ENCODE results near the gene CYSTM1. TPM values are rescaled to one million over a fixed set of nuclear protein-coding genes. Genes with fewer than 3 reads are reported as not detected.

Gene CYSTM1
- total and polyA plus RNA-seq, 2 of the 8 experiments (the other 6 are each of a cell fraction or from before 2014, with no cell fraction given): 25.0 to 47.8 TPM

DNA sequence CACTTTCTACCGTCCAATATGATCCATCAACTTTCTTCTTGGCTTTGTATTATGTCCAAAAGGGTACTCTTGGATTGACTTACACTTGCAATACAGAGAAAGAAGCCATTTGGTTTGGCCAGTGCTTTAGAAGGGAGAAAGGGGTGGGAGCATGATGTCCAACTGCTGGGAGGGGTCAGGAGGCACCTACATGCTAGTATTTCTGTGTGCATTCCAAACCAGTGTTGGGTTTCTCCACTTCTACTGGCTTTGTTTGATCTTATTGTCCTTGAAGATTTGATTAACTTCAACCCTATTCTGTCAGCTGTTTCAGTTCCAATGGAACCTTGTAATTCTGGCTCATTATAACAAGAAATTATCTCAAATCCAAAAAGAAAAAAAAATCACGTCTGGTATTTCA lies 27.6 kb downstream of the CYSTM1 start:
- Histone ChIP-seq H4K20me1 (replicated peaks in 1 of 2; ENCODE audit: control insufficient read depth in 1 of 2, insufficient read depth in 2 of 2, low read length in 2 of 2) (no peaks in the 10 kb centered on the region), H3K79me2 (ENCODE audit: control insufficient read depth in 1 of 2, insufficient read depth in 2 of 2, low read length in 2 of 2) (no peaks in the 10 kb centered on the region), H2BK5ac (ENCODE audit: low read depth, low read length) (no peak overlapping the region), H3K56ac (replicated peaks; ENCODE audit: insufficient read length, low read depth, low read length) (no peak overlapping the region), H4K91ac (replicated peaks; ENCODE audit: insufficient read length, low read length) (no peak overlapping the region), H3K4me1 (replicated peaks in 1 of 4; ENCODE audit: control insufficient read depth in 3 of 4, insufficient read depth in 4 of 4, low read length in 3 of 4) (peaks cover 0 to 5% (median 4%) of the 10 kb centered on the region in 4 experiments; a peak in 5 of 7 replicates), H3K23me2 (ENCODE audit: low read depth, low read length) (no peaks in the 10 kb centered on the region; the same call in 1 of the 2 replicates), H2BK12ac (ENCODE audit: low read depth, low read length) (no peak overlapping the region), H2BK120ac (replicated peaks; ENCODE audit: low read depth, low read length) (no peak overlapping the region), H3K27ac (ENCODE audit: low read depth, low read length) (no peak overlapping the region), H3K36me3 (ENCODE audit: control insufficient read depth in 2 of 4, insufficient read depth in 4 of 4, low read length in 3 of 4) (no peaks in the 10 kb centered on the region), H2BK20ac (ENCODE audit: low read length) (no peak overlapping the region), H3K27me3 (replicated peaks in 1 of 4; ENCODE audit: control insufficient read depth in 3 of 4, extremely low read depth in 1 of 4, insufficient read depth in 3 of 4, low read length in 3 of 4) (no peaks in the 10 kb centered on the region), H2AFZ (ENCODE audit: low read length) (no peak overlapping the region), H4K5ac (ENCODE audit: insufficient read length, low read depth, low read length) (no peak overlapping the region), H3K14ac (ENCODE audit: insufficient read length) (no peak overlapping the region), H3K79me1 (ENCODE audit: low read depth, low read length) (no peaks in the 10 kb centered on the region), H2BK15ac (ENCODE audit: low read length) (no peak overlapping the region), H2AK5ac (ENCODE audit: low read depth, low read length) (no peak overlapping the region), H3K4me3 (ENCODE audit: extremely low read depth in 1 of 4, insufficient read depth in 2 of 4, low read depth in 3 of 4, low read length in 4 of 4) (no peak overlapping the region), H3K9ac (replicated peaks in 1 of 4; ENCODE audit: extremely low read depth in 1 of 4, low read depth in 3 of 4, low read length in 3 of 4) (no peak overlapping the region), H3K23ac (ENCODE audit: insufficient read length) (no peak overlapping the region), H3K4ac (replicated peaks; ENCODE audit: insufficient read length, low read depth, low read length) (no peak overlapping the region), H3K9me3 (ENCODE audit: insufficient read depth in 2 of 2, low read depth in 1 of 2, low read length in 1 of 2) (no peaks in the 10 kb centered on the region), H4K8ac (ENCODE audit: extremely low read depth, insufficient read depth, low read length) (no peak overlapping the region), H3K4me2 (ENCODE audit: insufficient read depth in 1 of 2, low read depth in 2 of 2, low read length in 2 of 2) (no peak overlapping the region), H3K18ac (ENCODE audit: extremely low read depth, low read length) (no peak overlapping the region)
- DNase-seq (ENCODE audit: low read depth in 1 of 2, low spot score in 2 of 2) (no peak), FAIRE-seq (no peak)
- WGBS, 2 experiments (ENCODE audit: extremely low coverage in 1 of 2, insufficient coverage in 1 of 2, insufficient read length in 1 of 2, insufficient replicate concordance in 2 of 2, low coverage in 1 of 2, low lambda C conversion rate in 2 of 2, missing lambda C conversion rate in 1 of 2): 93% methylated on average over 2 of the region's 2 CpGs; no CpG with 5 or more reads in 1 of the 2 experiments
- ChIA-PET POLR2A (ENCODE audit: partially characterized antibody) (no interaction called here), CTCF (ENCODE audit: partially characterized antibody) (no interaction called here)
- no peak for TF ChIP-seq SIX5 (IDR thresholded peaks at IDR 0.05; ENCODE audit: low read depth, low read length)
- TF ChIP-seq HDAC6 (IDR thresholded peaks at IDR 0.05; ENCODE audit: low read depth, low read length): no peak
- no peak for TF ChIP-seq CTBP2 (IDR thresholded peaks at IDR 0.05; ENCODE audit: borderline replicate concordance, insufficient read depth, insufficient read length, low read length)
- TF ChIP-seq KDM5A (IDR thresholded peaks at IDR 0.05; ENCODE audit: low read length): no peak
- TF ChIP-seq, protein P1, sequence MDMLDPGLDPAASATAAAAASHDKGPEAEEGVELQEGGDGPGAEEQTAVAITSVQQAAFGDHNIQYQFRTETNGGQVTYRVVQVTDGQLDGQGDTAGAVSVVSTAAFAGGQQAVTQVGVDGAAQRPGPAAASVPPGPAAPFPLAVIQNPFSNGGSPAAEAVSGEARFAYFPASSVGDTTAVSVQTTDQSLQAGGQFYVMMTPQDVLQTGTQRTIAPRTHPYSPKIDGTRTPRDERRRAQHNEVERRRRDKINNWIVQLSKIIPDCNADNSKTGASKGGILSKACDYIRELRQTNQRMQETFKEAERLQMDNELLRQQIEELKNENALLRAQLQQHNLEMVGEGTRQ (IDR thresholded peaks at IDR 0.05; ENCODE audit: low read length): no peak
- no peak for TF ChIP-seq ZNF274 (IDR thresholded peaks at IDR 0.05; ENCODE audit: borderline replicate concordance, extremely low read depth, low read length)
- TF ChIP-seq CHD2 (IDR thresholded peaks at IDR 0.05; ENCODE audit: low read length): no peak
- TF ChIP-seq BCL11A (IDR thresholded peaks at IDR 0.05; ENCODE audit: low read depth in 2 of 2, low read length in 2 of 2): no peak
- TF ChIP-seq HDAC2 (IDR thresholded peaks at IDR 0.05; ENCODE audit: borderline replicate concordance in 1 of 2, low read depth in 2 of 2, low read length in 2 of 2): no peak
- TF ChIP-seq EP300 (IDR thresholded peaks at IDR 0.05; ENCODE audit: borderline replicate concordance in 1 of 2, low read depth in 2 of 2, low read length in 2 of 2): no peak
- TF ChIP-seq TCF12 (IDR thresholded peaks at IDR 0.05; ENCODE audit: low read depth, low read length): no peak
- no peak for TF ChIP-seq SP1 (IDR thresholded peaks at IDR 0.05; ENCODE audit: low read depth, low read length)
- no peak for TF ChIP-seq TBP (IDR thresholded peaks at IDR 0.05; ENCODE audit: low read depth, low read length)
- TF ChIP-seq GTF2F1 (IDR thresholded peaks at IDR 0.05; ENCODE audit: borderline replicate concordance, low read depth, low read length): no peak

Data from H1 (cell line).